ENCODE results near the gene LAMC3. TPM values are rescaled to one million over a fixed set of nuclear protein-coding genes. Genes with fewer than 3 reads are reported as not detected.
"Not testable (repeated sequence)": the region's sequence is repeated elsewhere in the genome, so short reads cannot be mapped to it uniquely, and the experiment has no call there.

Gene LAMC3
- total RNA-seq, 1 experiment from 2014 or later: 2.9 TPM

DNA sequence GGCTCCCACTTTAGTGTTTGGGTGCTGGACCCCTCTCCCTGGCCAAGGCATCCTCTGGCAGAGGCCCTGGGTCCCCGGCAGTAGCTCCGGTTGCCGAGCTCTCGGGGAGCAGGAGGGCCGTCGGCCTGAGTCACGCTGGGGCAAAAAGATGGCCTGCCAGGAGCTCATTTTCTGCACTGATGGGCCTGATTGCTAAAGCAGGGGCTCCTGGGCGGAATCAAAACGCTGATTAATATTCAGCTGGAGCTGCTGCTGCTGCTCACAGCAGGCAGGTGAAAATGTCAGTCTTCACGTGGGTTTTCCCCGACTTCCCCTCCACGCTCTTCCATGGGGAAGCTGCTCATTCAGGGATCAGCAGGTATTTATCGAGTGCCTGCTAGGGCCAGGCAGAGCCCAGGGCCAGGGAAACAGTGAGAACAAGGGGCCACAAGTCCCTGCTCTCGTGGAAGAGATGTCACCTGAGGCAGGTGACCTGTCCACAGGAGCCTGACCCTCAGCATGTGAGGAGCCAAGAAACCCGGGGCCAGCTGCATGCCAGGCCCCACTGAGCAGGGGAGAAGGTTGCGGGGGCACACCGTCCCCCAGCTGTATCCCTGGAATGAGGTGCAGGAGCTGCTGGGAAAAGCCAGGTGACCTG lies 22.1 kb downstream of the LAMC3 start:
- in situ Hi-C loops (cut with HindIII; ENCODE audit: low pct_unique_long_range_greater_than_20kb, low sequenced_read_pairs): no loop called here
- no peak for DNase-seq (ENCODE audit: low read depth, low spot score)

DNA sequence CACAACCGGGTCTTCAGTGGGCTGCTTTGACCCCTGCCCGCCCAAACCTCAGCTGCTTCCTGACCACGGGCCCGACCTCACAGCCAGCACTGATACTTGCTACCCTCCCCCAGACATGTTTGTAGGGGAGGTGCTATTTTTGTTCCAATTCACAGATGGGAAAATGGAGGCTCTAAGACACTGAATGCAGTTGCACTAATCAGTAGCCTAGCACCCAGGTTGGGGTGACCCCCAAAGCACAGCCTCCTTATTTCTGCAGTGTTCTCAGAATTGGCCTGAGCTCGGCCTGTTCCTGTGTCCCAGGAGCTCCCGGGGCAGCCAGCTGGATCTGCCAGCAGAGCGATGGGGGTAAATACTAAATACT lies 22.6 kb downstream of the LAMC3 start:
- no peak for DNase-seq (ENCODE audit: low read depth, low spot score)
- in situ Hi-C loops (cut with HindIII; ENCODE audit: low pct_unique_long_range_greater_than_20kb, low sequenced_read_pairs): no loop called here

DNA sequence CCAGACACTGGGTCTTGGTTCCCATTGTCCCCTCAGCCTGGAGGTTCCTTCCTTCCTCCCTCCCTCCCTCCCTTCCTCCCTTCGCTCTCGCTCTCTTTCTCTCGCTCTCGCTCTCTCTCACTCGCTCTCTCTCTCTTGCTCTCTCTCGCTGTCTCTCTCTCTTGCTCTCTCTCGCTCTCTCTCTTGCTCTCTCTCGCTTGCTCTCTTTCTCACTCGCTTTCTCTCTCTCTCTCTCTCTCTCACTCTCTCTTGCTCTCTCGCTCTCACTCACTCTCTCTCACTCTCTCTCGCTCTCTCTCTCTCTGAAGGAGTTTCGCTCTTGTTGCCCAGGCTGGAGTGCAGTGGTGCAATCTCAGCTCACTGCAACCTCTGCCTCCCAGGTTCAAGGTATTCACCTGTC lies 23.4 kb downstream of the LAMC3 start:
- in situ Hi-C loops (cut with HindIII; ENCODE audit: low pct_unique_long_range_greater_than_20kb, low sequenced_read_pairs): no loop called here
- no peak for DNase-seq (ENCODE audit: low read depth, low spot score)

DNA sequence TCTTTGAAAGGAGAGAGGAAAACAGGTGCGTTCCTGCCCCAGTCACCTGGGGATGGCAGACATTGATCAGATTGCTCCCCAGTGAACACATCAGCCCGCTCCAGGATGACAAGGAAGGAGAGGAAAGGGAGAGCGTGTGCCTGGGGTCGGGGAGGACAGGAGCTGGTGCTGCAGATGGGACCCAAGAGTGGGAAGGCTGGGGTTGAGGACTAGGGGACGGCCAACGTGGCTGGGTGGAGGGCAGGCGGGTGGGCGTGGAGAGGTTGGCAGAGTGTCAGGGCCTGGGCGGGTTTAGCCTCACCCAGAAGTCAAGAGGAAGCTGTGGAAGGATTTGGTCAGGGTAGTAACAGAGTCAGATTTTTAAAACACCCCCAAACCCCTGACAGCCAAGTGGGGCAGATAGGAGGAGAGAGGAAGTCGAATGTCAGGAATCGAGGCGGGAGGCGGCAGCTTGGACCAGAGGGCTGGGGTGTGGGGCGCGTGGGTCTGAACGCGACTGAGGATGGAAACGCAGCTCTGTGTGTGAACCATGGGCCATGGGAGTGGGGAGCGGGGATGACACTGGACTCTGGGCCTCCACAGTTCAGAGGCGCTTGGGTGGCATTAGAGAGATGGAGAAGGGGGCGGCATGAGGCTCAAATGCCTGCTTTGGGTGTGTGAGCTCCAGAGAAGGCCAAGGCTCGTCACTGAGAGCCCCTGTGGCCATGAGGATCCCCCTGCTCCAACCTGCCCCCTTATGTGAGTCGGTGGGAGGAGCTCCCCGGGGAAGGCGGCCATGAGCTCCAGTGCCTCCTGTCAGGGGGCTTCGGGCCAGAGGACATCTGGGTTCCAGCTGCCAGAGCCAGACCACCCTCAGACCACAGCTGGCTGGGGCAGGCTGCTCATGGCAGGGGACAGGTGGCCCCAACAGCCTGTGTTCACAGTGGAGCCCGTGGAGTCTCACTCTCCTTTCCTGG lies 24.6 kb downstream of the LAMC3 start:
- in situ Hi-C loops (cut with HindIII; ENCODE audit: low pct_unique_long_range_greater_than_20kb, low sequenced_read_pairs): no loop called here
- no peak for DNase-seq (ENCODE audit: low read depth, low spot score)

DNA sequence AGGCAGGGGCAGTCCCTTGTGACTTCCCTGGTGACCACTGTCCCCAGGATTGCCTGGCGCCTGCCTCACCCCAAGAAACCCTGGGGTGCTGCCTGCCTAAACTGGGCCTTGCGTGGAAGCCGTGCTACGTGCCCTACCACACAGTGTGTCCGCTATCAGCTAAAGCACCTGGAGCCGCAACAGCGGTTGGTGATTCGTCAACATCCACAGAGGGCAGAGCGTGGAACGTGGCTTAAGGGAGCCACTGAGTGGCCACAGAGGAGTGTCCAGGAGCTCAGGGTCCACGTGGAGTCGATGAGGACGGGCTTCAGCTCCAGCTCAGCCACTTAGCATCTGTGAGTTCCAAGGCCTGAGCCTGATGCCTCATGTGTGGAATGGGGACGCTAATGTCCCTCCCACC lies 25.3 kb downstream of the LAMC3 start:
- in situ Hi-C loops (cut with HindIII; ENCODE audit: low pct_unique_long_range_greater_than_20kb, low sequenced_read_pairs): no loop called here

DNA sequence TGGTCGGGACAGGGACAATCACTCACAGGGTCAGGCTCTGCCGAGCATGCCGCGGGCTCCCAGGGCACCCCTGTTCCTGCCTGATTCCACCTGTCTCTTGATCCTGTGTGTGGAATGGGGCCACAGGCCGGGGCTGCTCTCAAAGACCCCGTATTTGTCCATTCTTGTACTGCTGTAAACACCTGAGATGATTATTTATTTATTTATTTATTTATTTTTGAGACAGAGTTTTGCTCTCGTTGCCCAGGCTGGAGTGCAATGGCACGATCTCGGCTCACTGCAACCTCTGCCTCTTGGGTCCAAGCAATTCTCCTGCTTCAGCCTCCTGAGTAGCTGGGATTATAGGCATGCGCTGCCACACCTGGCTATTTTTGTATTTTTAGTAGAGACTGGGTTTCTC lies 25.8 kb downstream of the LAMC3 start:
- in situ Hi-C loops (cut with HindIII; ENCODE audit: low pct_unique_long_range_greater_than_20kb, low sequenced_read_pairs): not testable (repeated sequence)

More for the DNA sequence above, 25.3 kb downstream of the LAMC3 start:
- DNase-seq (ENCODE audit: low read depth, low spot score): no peak

DNA sequence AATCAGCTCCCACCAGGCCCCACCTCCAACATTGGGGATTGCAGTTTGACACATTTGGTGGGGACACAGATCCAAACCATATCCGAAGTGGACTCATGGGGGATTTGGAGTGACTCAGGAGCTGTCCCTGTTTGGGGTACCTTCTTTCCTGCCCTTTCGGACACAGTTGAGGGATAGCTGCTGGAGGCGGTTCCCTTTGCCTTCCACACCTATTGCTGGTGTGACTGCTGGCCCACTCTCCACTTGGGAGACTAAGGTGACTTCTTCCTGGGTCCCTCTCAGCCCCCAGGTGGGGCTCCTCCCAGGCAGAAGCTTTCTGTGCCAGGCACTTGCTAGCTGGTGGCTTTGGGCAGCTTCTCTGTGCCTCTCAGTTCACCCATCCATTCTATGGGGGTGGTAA lies 26.6 kb downstream of the LAMC3 start:
- no peak for DNase-seq (ENCODE audit: low read depth, low spot score)
- in situ Hi-C loops (cut with HindIII; ENCODE audit: low pct_unique_long_range_greater_than_20kb, low sequenced_read_pairs): no loop called here

More for the DNA sequence above, 25.8 kb downstream of the LAMC3 start:
- DNase-seq (ENCODE audit: low read depth, low spot score): not testable (repeated sequence)

DNA sequence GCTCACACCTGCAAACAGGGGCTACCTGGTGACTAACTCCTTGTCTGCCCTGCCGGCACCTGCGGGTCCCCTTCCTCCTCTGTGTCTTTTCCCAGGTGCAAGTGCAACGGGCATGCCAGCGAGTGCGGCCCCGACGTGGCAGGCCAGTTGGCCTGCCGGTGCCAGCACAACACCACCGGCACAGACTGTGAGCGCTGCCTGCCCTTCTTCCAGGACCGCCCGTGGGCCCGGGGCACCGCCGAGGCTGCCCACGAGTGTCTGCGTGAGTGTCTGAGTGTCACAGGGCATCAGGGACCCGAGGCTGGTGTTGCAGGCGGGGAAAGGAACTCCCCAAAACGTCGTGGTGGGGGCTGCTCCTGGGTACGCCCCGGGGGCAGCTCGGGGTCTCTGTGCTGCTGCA lies 27.1 kb downstream of the LAMC3 start:
- no peak for DNase-seq (ENCODE audit: low read depth, low spot score)
- in situ Hi-C loops (cut with HindIII; ENCODE audit: low pct_unique_long_range_greater_than_20kb, low sequenced_read_pairs): no loop called here

DNA sequence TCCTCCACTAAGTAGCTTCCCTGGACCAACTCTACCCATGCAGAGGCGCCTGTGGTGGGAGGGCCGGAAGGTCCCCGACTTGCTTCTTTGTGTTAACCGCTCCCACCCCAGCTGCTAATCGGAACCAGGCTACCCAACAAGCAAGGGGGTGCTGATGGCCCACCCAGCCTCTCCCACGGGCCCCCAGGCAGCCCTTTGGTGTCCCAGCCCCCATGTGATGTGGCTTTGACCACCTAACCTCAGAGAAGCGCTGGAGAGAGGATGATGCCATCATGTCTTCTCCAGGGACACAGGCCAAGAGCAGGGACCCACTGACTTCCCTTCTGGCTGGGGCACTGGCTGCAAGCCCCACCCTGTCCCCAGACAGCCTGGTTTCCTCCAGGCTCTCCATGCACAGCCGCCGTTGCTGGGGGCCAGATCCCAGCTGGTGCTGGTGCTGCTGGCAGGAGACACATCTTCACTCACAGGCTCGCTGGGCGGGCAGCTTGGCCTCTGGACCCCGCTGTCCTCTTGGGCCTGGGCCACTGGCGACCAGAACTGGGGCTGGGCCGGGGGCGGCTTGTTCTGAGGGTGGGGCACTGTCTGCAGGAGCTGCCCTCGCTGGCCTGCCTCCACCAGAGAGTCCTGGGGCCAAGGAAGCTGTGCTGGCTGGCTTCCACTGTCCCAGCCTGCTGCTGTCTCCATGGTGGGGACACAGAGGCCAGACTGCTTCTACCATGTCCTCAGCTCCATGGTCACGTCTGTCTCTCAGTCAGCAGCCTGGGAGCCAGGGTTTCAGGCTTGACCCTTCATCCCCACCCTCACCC lies 27.8 kb downstream of the LAMC3 start:
- no peak for DNase-seq (ENCODE audit: low read depth, low spot score)
- in situ Hi-C loops (cut with HindIII; ENCODE audit: low pct_unique_long_range_greater_than_20kb, low sequenced_read_pairs): no loop called here

DNA sequence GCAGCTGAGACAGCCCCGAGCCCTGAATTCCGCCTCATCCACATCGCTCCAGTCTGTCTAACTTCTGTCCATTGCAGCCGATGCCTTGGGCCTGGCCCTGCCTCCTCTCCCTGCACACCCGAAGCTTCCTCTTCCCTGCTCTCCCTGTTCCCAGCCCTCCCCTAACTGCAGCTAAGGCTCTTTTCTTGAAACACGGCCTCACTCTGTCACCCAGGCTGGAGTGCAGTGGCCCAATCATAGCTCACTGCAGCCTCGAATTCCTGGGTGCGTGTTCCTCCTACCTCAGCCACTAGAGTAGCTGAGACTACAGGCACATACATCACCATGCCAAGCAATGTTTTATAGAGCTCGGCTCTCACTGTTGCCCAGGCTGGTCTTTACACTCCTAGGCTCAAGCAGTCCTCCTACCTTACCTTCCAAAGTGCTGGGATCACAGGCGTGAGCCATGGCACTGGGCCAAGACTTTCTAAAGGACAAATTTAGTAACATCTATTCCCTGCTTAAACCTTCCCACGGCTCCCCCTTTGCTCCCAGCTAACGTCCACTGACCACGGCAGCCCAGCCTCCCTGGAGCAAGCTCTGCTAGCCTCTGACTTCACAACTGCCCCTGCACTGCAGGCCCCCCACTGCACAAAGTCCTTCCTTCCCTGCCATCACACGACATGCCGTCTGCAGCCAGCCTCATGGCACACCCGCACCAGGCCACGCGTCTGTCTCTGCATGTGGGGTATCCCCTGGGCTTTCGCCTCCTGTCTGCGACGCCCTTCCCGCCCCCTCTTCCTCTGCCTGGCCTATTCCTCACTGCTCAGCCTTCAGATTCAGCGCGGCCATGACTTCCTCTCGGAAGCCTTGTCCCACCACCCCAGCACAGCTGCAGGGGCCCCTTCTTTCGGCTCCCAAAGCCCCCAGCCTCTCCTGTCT lies 28.6 kb downstream of the LAMC3 start:
- no peak for DNase-seq (ENCODE audit: low read depth, low spot score)
- in situ Hi-C loops (cut with HindIII; ENCODE audit: low pct_unique_long_range_greater_than_20kb, low sequenced_read_pairs): no loop called here

DNA sequence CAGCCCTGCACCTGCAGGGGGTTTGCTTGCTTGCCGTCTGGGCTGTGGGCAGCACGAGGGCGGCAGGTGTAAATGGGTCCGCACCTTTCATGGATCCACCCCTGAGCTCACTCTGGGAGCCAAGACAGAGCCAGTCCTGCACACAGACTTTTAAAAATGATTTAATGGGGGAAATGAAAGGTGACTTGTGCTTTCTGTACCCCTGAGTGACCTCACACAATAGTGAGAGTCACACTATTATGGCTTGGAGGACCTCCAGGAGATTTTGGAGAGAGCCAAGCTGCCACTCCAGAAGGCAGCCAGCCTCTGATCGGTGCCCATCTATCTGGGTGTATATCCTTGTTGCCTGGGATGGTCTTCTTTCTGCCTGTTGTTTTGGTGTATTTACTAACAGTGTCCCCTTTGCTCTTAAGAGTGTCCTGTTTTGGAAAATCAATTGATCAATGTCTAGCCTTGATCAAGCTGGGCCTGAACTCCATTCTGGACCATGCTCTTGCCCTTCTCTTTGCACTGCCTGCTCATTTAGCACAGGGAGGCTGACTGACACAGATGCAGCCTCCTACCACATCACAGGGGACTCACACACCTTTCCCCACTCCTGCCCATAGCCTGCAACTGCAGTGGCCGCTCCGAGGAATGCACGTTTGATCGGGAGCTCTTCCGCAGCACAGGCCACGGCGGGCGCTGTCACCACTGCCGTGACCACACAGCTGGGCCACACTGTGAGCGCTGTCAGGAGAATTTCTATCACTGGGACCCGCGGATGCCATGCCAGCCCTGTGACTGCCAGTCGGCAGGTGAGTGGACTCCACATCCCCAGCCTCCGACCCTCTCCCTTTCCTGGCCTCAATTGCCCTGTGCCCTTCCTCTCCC lies 29.5 kb downstream of the LAMC3 start:
- DNase-seq (ENCODE audit: low read depth, low spot score): no peak
- in situ Hi-C loops (cut with HindIII; ENCODE audit: low pct_unique_long_range_greater_than_20kb, low sequenced_read_pairs): no loop called here

DNA sequence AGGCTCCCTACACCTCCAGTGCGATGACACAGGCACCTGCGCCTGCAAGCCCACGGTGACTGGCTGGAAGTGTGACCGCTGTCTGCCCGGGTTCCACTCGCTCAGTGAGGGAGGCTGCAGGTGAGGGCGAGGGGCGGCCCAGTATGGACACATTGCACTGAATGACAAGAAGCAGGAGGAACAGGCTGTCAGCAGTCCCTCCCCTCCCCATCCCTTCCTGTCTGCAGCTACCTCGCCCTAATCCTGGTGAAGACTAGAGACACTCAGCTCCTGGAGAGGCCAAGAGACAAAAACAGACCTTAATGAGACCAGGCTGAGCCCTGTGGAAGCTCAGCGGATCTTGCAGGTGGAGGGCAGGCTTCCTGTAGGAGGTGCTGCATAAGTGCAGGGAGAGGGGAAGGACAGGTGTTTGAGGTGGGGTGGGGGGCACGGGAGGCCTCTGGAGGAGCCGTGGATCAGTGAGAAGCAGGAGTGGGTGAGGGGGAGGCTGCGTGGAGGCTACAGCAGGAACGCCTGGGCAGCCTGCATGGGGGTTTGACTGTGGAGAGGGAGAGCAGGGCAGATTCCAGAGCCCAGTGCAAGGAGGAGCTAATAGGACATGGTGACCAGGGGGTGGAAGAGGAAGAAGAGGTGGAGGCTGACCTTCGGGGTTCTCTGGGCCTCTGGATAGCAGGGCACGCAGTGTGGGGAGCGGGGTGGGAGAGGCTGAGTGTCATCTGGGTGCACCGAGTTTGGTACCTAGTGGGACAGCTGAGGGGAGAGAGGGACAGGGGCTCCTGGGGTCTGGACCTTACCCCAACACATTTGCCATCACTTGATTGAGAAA lies 30.4 kb downstream of the LAMC3 start:
- in situ Hi-C loops (cut with HindIII; ENCODE audit: low pct_unique_long_range_greater_than_20kb, low sequenced_read_pairs): no loop called here
- no peak for DNase-seq (ENCODE audit: low read depth, low spot score)

DNA sequence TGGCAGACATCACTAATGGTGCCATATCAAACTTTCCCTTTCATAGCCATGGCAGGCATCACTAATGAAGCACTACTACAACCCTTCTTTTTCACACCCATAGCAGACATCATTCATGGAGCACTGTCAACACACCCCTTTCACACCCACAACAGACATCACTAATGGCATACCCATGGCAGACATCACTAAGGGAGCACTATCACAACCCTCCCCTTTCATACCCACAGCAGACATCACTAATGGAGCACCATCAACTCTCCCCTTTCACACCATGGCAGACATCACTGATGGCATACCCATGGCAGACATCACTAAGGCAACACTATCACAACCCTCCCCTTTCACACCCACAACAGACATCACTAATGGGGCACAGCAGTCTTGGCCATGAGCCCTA lies 33.7 kb downstream of the LAMC3 start:
- in situ Hi-C loops (cut with HindIII; ENCODE audit: low pct_unique_long_range_greater_than_20kb, low sequenced_read_pairs): no loop called here

DNA sequence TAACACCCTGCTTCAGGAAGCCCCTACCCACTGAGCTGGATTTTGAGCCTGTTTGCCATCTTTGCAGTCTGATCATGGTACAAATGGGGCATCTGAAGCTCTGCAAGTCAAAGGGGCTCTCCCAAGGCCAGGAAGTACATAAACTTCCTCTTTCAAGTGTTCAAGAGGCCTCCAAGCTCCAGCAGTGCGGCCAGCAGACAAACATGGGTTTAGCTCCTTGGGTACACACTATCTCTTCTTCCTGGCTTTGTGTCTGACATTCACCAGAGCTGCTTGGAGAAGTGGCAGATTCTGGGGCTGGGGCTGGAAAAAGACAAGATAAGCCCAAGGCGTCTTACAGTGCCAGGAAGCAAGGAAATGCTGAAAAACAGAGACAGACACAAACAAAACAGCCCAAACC lies 34.1 kb downstream of the LAMC3 start:
- DNase-seq (ENCODE audit: low read depth, low spot score): no peak
- in situ Hi-C loops (cut with HindIII; ENCODE audit: low pct_unique_long_range_greater_than_20kb, low sequenced_read_pairs): no loop called here

More for the DNA sequence above, 33.7 kb downstream of the LAMC3 start:
- DNase-seq (ENCODE audit: low read depth, low spot score): no peak

DNA sequence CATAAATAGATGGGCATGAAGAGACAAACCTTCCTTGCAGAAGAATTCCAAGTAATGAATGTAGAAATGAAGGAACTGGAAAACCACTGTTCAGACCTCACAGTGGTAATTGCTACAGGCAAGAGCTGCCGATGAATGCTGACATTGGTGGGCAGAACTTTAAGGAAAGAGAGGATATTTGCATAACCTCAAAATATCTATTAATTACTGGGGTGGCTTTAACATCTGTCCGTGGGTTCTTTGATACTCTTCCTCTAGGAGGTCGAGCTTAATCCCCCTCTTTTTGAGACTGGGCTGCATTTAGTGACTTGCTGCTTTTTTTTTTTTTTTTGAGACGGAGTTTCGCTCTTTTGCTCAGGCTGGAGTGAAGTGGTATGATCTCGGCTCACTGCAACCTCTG lies 34.7 kb downstream of the LAMC3 start:
- DNase-seq (ENCODE audit: low read depth, low spot score): no peak
- in situ Hi-C loops (cut with HindIII; ENCODE audit: low pct_unique_long_range_greater_than_20kb, low sequenced_read_pairs): no loop called here
